Hepatocyte (in vitro differentiated cells): ENCODE measurements around the gene TTC32.
A peak's percentile ranks its signal among the peaks of the same experiment; 100 is the strongest.

Source experiments
- EZH2 ChIP-seq: fragments of 200-600 bp; sonication (generic); IDR thresholded peaks from 2 replicates; pipeline ENCODE4 v1.6.1; 2016; ENCODE audit warnings: antibody characterized with exemption, mild to moderate bottlenecking, borderline replicate concordance
- EZH2phosphoT487 ChIP-seq: fragments of 200-600 bp; sonication (generic); IDR thresholded peaks from one replicate; pipeline ENCODE4 v1.6.1; 2018; ENCODE audit warnings: antibody characterized with exemption, mild to moderate bottlenecking, low read depth, moderate library complexity; ENCODE audit not compliant: unreplicated experiment, severe bottlenecking
- TF ChIP-seq, protein P1 (sequence below): fragments of 200-600 bp; sonication (generic); IDR thresholded peaks from 2 replicates; pipeline ENCODE4 v1.5.1; 2016; ENCODE audit warnings: antibody characterized with exemption, mild to moderate bottlenecking; ENCODE audit not compliant: poor library complexity

DNA sequence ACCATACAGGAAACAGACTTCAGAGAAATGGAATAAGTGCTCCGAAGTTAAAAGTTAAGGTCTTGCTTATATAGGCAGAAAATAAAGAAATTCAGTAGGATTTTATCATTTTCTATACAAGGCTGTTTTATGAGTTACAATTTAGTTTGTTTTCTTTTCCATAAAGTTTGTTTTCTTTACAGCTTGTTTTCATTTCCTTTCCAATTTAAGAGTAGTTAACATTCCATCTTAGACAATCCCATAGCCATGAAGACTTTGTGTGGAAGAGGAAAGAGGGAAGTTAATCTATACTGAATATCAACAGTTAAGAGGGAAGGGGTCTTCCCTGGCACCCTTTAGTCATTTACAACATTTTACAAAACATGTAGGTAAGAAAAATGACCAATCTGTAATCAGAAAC, 26.5 kb downstream of the TTC32 start:
- TF ChIP-seq EZH2phosphoT487 = peak; percentile 81
- TF ChIP-seq, protein P1, sequence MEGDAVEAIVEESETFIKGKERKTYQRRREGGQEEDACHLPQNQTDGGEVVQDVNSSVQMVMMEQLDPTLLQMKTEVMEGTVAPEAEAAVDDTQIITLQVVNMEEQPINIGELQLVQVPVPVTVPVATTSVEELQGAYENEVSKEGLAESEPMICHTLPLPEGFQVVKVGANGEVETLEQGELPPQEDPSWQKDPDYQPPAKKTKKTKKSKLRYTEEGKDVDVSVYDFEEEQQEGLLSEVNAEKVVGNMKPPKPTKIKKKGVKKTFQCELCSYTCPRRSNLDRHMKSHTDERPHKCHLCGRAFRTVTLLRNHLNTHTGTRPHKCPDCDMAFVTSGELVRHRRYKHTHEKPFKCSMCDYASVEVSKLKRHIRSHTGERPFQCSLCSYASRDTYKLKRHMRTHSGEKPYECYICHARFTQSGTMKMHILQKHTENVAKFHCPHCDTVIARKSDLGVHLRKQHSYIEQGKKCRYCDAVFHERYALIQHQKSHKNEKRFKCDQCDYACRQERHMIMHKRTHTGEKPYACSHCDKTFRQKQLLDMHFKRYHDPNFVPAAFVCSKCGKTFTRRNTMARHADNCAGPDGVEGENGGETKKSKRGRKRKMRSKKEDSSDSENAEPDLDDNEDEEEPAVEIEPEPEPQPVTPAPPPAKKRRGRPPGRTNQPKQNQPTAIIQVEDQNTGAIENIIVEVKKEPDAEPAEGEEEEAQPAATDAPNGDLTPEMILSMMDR = no peak
- no peak for TF ChIP-seq EZH2
